Measurements from ENCODE around the gene PYROXD2. TPM values are rescaled to one million over a fixed set of nuclear protein-coding genes. Genes with fewer than 3 reads are reported as not detected.

PYROXD2 gene
- total and polyA plus RNA-seq, 2 of the 13 experiments (the other 11 are each of a cell fraction or from before 2014, with no cell fraction given), result 2.0 to 6.2 TPM

- TF ChIP-seq MIXL1 (CRISPR knock-in tag; IDR thresholded peaks at IDR 0.05) (no peak), ZNF142 (CRISPR knock-in tag; IDR thresholded peaks at IDR 0.05) (no peak), XRCC5 (optimal IDR thresholded peaks at IDR 0.05; ENCODE audit: low read length) (no peak), PHF5A (CRISPR knock-in tag; IDR thresholded peaks at IDR 0.05; ENCODE audit: low read depth, unreplicated experiment) (no peak), JUNB (CRISPR knock-in tag; IDR thresholded peaks at IDR 0.05; ENCODE audit: borderline replicate concordance) (peak; percentile 89), HNF1A (IDR thresholded peaks at IDR 0.05; ENCODE audit: low read depth) (no peak; the same call in 1 of the 2 replicates), HNF1A (CRISPR knock-in tag; IDR thresholded peaks at IDR 0.05; ENCODE audit: borderline replicate concordance) (no peak), PPARG (CRISPR knock-in tag; conservative IDR thresholded peaks at IDR 0.05) (peak; percentile 44; the same call in 1 of the 2 replicates), RFX5 (IDR thresholded peaks at IDR 0.05; ENCODE audit: low read depth, low read length) (no peak), TFAP4 (IDR thresholded peaks at IDR 0.05; ENCODE audit: borderline replicate concordance, low read depth) (peak; percentile 99), ZNF225 (CRISPR knock-in tag; IDR thresholded peaks at IDR 0.05) (no peak), CBFB (CRISPR knock-in tag; IDR thresholded peaks at IDR 0.05) (no peak), KMT2A (CRISPR knock-in tag; IDR thresholded peaks at IDR 0.05) (no peak), SATB2 (CRISPR knock-in tag; IDR thresholded peaks at IDR 0.05) (no peak), TEAD3 (CRISPR knock-in tag; optimal IDR thresholded peaks at IDR 0.05; ENCODE audit: borderline replicate concordance) (peak; percentile 85)
- TF ChIP-seq, protein P1, sequence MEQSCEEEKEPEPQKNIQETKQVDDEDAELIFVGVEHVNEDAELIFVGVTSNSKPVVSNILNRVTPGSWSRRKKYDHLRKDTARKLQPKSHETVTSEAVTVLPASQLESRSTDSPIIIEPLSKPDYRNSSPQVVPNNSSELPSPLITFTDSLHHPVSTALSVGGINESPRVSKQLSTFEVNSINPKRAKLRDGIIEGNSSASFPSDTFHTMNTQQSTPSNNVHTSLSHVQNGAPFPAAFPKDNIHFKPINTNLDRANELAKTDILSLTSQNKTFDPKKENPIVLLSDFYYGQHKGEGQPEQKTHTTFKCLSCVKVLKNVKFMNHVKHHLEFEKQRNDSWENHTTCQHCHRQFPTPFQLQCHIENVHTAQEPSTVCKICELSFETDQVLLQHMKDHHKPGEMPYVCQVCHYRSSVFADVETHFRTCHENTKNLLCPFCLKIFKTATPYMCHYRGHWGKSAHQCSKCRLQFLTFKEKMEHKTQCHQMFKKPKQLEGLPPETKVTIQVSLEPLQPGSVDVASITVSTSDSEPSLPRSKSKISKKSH (CRISPR knock-in tag; IDR thresholded peaks at IDR 0.05; ENCODE audit: borderline replicate concordance), result no peak
These were observed 46.0 kb upstream of the PYROXD2 start (continued) for GRCh38 chr10:98460837-98461499.
